Measurements from ENCODE around the gene KRTAP10-1. TPM values are rescaled to one million over a fixed set of nuclear protein-coding genes. Genes with fewer than 3 reads are reported as not detected.

The KRTAP10-1 gene
- total and polyA plus RNA-seq, 8 donors = not detected

DNA sequence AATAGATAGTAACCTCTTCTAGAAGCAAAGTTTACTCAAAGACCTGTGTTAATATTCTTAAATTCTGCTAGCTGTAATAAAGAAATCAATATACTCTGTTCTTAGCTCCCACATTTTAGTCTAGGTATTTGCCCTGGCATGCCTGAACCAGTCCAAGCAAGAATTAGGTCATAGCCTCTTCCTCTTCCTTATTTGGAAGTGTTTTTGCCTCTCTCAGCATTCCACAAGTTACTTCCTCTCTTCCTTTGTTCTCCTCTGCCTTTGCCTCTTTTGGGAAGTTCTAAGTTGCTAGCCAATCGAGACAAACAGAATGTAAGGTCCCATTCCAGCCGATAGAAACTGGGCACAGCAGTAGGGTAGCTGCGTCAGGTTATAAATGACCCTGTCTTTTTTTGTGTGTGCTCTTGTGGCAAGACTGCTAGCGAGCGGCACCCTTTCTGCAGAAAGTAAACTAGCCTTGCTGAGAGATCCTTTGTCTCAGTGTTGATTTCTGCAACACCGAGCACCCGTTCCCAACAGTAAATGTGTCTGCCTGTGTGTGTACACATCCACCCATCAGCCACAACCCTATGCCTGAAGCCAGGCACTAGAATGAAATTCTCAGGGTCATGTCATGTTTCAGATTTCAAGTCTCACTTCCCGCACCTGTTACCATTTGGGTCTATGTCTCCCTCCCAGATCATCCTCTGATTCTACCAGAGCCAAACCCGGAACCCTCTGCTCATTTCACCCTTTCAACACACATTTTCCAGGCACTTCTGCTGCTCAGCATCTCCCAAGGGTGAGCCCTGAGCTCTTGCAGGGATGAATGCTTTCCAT lies 47.2 kb downstream of the KRTAP10-1 start:
- WGBS, 2 donors = 76 to 90% methylated on average over 9 of the region's 9 CpGs
- DNase-seq (no peak), ATAC-seq (no peak), FAIRE-seq (no peak)
- Histone ChIP-seq H3K9me3 (no peaks in the 10 kb centered on the region), H3K27ac (no peak overlapping the region), H3K36me3 (no peaks in the 10 kb centered on the region), H3K4me3 (no peak overlapping the region), H3K4me1 (no peaks in the 10 kb centered on the region), H3K27me3 (no peaks in the 10 kb centered on the region)
- TF ChIP-seq, protein P1, sequence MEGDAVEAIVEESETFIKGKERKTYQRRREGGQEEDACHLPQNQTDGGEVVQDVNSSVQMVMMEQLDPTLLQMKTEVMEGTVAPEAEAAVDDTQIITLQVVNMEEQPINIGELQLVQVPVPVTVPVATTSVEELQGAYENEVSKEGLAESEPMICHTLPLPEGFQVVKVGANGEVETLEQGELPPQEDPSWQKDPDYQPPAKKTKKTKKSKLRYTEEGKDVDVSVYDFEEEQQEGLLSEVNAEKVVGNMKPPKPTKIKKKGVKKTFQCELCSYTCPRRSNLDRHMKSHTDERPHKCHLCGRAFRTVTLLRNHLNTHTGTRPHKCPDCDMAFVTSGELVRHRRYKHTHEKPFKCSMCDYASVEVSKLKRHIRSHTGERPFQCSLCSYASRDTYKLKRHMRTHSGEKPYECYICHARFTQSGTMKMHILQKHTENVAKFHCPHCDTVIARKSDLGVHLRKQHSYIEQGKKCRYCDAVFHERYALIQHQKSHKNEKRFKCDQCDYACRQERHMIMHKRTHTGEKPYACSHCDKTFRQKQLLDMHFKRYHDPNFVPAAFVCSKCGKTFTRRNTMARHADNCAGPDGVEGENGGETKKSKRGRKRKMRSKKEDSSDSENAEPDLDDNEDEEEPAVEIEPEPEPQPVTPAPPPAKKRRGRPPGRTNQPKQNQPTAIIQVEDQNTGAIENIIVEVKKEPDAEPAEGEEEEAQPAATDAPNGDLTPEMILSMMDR (IDR thresholded peaks at IDR 0.05) = no peak
- intact Hi-C loops (cut with DNase I) = no loop called here

DNA sequence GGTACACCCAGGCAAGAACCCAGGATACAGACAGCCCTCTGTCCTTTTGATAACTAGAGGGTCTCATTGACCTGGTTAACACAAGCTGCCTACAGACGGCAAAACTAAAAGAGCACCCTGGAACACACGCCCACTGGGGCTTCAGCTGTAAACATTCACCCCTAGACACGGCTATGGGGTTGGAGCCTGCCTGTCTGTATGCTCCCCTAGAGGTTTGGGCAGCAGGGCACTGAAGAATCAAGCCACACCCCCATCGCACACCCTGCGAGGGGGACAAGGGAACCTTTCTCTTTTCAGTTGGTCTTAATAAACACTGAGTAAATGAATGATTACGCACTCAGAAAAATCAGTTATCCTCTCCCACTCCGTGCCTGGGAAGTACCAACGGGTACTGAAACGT lies 49.2 kb downstream of the KRTAP10-1 start:
- WGBS, 2 donors = 52 to 66% methylated on average over 9 of the region's 9 CpGs
- ATAC-seq (no peak), FAIRE-seq (no peak), DNase-seq (no peak)
- intact Hi-C loops (cut with DNase I) = no loop called here
- Histone ChIP-seq H3K27me3 (no peaks in the 10 kb centered on the region), H3K27ac (no peak overlapping the region), H3K9me3 (no peaks in the 10 kb centered on the region), H3K4me1 (no peaks in the 10 kb centered on the region), H3K4me3 (no peak overlapping the region), H3K36me3 (no peaks in the 10 kb centered on the region)
- TF ChIP-seq, protein P1 (IDR thresholded peaks at IDR 0.05) = no peak

DNA sequence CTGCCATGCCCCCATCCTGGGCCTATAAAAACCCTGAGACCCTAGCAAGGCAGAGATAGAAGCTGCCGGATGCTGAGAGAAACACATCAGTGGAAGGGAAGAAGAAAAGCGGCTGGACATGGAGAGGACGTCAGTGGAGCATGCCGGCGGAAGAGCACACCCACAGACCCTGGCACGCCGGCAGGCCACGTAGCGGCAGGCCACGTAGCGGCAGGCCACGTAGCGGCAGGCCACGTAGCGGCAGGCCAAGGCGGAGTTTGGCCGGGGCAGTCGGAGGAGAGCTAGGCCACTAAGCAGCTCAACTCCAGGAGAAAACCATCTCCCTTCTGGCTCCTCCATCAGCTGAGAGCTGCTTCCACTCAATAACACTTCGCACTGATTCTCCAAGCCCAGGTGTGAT lies 49.6 kb downstream of the KRTAP10-1 start:
- Histone ChIP-seq H3K4me1 (no peaks in the 10 kb centered on the region), H3K27me3 (no peaks in the 10 kb centered on the region), H3K9me3 (no peaks in the 10 kb centered on the region), H3K36me3 (no peaks in the 10 kb centered on the region), H3K27ac (no peak overlapping the region), H3K4me3 (no peak overlapping the region)
- intact Hi-C loops (cut with DNase I) = no loop called here
- TF ChIP-seq, protein P1 (IDR thresholded peaks at IDR 0.05) = no peak
- ATAC-seq = no peak
- 89 to 93% methylated on average over 19 of the region's 19 CpGs for WGBS, 2 donors
- no peak for FAIRE-seq
- no peak for DNase-seq

DNA sequence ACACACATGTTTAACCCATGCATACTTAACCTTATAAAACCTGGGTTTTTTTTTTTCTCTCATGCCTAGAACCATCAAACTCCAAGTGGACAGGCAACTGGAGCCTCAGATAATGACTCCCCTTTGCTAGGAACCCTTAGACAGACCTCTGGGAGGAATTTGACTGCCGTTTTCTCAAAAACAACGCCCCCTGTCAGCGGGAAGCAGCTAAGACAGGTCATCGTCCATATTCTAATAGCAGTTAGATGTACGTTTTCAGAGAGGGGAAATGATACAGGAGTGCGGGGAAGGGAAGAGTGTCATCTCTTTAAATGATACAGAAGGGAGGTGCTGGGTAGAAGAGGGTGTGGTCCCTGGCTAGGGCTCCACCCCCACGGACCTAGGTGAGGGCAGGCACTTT lies 50.0 kb downstream of the KRTAP10-1 start:
- H3K27ac ChIP-seq = no peak overlapping the region
- DNase-seq = no peak
- no peak overlapping the region for H3K4me3 ChIP-seq
- no peak for FAIRE-seq
- H3K9me3 ChIP-seq = no peaks in the 10 kb centered on the region
- H3K4me1 ChIP-seq = no peaks in the 10 kb centered on the region
- 35 to 40% methylated on average over 7 of the region's 7 CpGs for WGBS, 2 donors
- H3K27me3 ChIP-seq = no peaks in the 10 kb centered on the region
- no peak for ATAC-seq
- intact Hi-C loops (cut with DNase I) = no loop called here
- no peaks in the 10 kb centered on the region for H3K36me3 ChIP-seq
- TF ChIP-seq, protein P1 (IDR thresholded peaks at IDR 0.05) = no peak

Other genes with a start within 250 kb of the KRTAP10-1 start
- 10 to 100 TPM; 40.0 to 67.9 (median 48.5) TPM for gene PFKL, start 240.1 kb downstream of the KRTAP10-1 start, total RNA-seq
- gene PFKL, start 240.1 kb downstream of the KRTAP10-1 start, polyA plus RNA-seq = 100 to 1,000 TPM in 1 of 2 donors, 10 to 100 TPM in 1; 89.0 to 120 TPM
- gene CFAP410, start 200.8 kb downstream of the KRTAP10-1 start, total RNA-seq = 10 to 100 TPM; 10.3 to 20.1 (median 15.2) TPM
- 100 to 1,000 TPM in 1 of 2 donors, 10 to 100 TPM in 1; 83.9 to 118 TPM for gene CFAP410, start 200.8 kb downstream of the KRTAP10-1 start, polyA plus RNA-seq
- 1 to 10 TPM in 3 of 6 donors, under 1 TPM in 3; 0.46 to 8.7 (median 1.3) TPM for gene TRPM2, start 186.6 kb downstream of the KRTAP10-1 start, total RNA-seq
- 1 to 10 TPM; 4.0 to 5.0 TPM for gene TRPM2, start 186.6 kb downstream of the KRTAP10-1 start, polyA plus RNA-seq
- gene LRRC3, start 84.7 kb downstream of the KRTAP10-1 start, total RNA-seq = 1 to 10 TPM in 1 of 6 donors, under 1 TPM in 5; 0.35 to 1.7 (median 0.45) TPM
- gene LRRC3, start 84.7 kb downstream of the KRTAP10-1 start, polyA plus RNA-seq = under 1 TPM; 0.46 to 0.66 TPM
- gene KRTAP10-2, start 11.3 kb upstream of the KRTAP10-1 start, total RNA-seq = not detected
- not detected for gene KRTAP10-2, start 11.3 kb upstream of the KRTAP10-1 start, polyA plus RNA-seq
- not detected for gene KRTAP10-3, start 18.6 kb upstream of the KRTAP10-1 start, total RNA-seq
- gene KRTAP10-3, start 18.6 kb upstream of the KRTAP10-1 start, polyA plus RNA-seq = not detected
- gene KRTAP10-4, start 33.5 kb upstream of the KRTAP10-1 start, total RNA-seq = not detected
- not detected for gene KRTAP10-4, start 33.5 kb upstream of the KRTAP10-1 start, polyA plus RNA-seq
- not detected for gene KRTAP10-5, start 40.4 kb upstream of the KRTAP10-1 start, total RNA-seq
- gene KRTAP10-5, start 40.4 kb upstream of the KRTAP10-1 start, polyA plus RNA-seq = not detected
- gene KRTAP10-6, start 52.3 kb upstream of the KRTAP10-1 start, total RNA-seq = not detected
- gene KRTAP10-6, start 52.3 kb upstream of the KRTAP10-1 start, polyA plus RNA-seq = not detected
- not detected for gene KRTAP10-7, start 60.4 kb upstream of the KRTAP10-1 start, total RNA-seq
- not detected for gene KRTAP10-7, start 60.4 kb upstream of the KRTAP10-1 start, polyA plus RNA-seq
- gene KRTAP10-8, start 71.9 kb upstream of the KRTAP10-1 start, total RNA-seq = not detected
- not detected for gene KRTAP10-8, start 71.9 kb upstream of the KRTAP10-1 start, polyA plus RNA-seq
- gene KRTAP10-9, start 86.9 kb upstream of the KRTAP10-1 start, total RNA-seq = not detected
- gene KRTAP10-9, start 86.9 kb upstream of the KRTAP10-1 start, polyA plus RNA-seq = not detected
- not detected for gene KRTAP10-10, start 97.2 kb upstream of the KRTAP10-1 start, total RNA-seq
- gene KRTAP10-10, start 97.2 kb upstream of the KRTAP10-1 start, polyA plus RNA-seq = not detected
- gene KRTAP10-11, start 106.2 kb upstream of the KRTAP10-1 start, total RNA-seq = not detected
- not detected for gene KRTAP10-11, start 106.2 kb upstream of the KRTAP10-1 start, polyA plus RNA-seq
- not detected for gene KRTAP12-4, start 114.5 kb upstream of the KRTAP10-1 start, total RNA-seq
- not detected for gene KRTAP12-4, start 114.5 kb upstream of the KRTAP10-1 start, polyA plus RNA-seq
- not detected for gene KRTAP12-3, start 117.7 kb upstream of the KRTAP10-1 start, total RNA-seq
- gene KRTAP12-3, start 117.7 kb upstream of the KRTAP10-1 start, polyA plus RNA-seq = not detected
- gene KRTAP12-2, start 126.7 kb upstream of the KRTAP10-1 start, total RNA-seq = not detected
- not detected for gene KRTAP12-2, start 126.7 kb upstream of the KRTAP10-1 start, polyA plus RNA-seq
- gene KRTAP12-1, start 142.0 kb upstream of the KRTAP10-1 start, total RNA-seq = not detected
- gene KRTAP12-1, start 142.0 kb upstream of the KRTAP10-1 start, polyA plus RNA-seq = not detected
- not detected for gene KRTAP10-12, start 157.0 kb upstream of the KRTAP10-1 start, total RNA-seq
- gene KRTAP10-12, start 157.0 kb upstream of the KRTAP10-1 start, polyA plus RNA-seq = not detected
- gene TSPEAR, start 171.4 kb upstream of the KRTAP10-1 start, total RNA-seq = under 1 TPM in 5 of 6 donors, not detected in 1; 0.05 to 0.31 (median 0.17) TPM
- gene TSPEAR, start 171.4 kb upstream of the KRTAP10-1 start, polyA plus RNA-seq = 1 to 10 TPM in 1 of 2 donors, under 1 TPM in 1; 0.42 to 1.4 TPM

Data from pancreas (tissue), 10 donors.